ENCODE data around the gene ABCG4. TPM values are rescaled to one million over a fixed set of nuclear protein-coding genes. Genes with fewer than 3 reads are reported as not detected.
A peak's percentile ranks its signal among the peaks of the same experiment; 100 is the strongest.

The ABCG4 gene
- total and polyA plus RNA-seq, 8 donors = 0.06 to 0.37 (median 0.10) TPM; not detected in 5

DNA sequence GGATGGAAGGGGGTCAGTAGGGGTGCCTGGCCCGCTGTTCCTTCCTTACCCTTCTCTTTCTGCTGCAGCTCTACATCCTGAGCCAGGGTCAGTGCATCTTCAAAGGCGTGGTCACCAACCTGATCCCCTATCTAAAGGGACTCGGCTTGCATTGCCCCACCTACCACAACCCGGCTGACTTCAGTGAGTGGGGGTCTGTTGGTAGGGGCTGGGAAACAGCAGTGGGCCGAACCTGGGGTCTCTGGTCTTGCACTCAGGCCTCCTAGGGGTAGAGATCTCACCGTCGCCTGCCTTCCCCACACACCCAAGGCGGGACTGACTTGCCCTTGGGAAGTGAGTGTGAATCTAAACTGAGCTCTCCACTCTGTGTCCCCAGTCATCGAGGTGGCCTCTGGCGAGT is 7.6 kb downstream of the ABCG4 start:
- intact Hi-C loops (cut with DNase I; ENCODE audit: low total_unique reads) = no loop called here
- TF ChIP-seq POLR2A (IDR thresholded peaks at IDR 0.05) (no peak), POLR2AphosphoS5 (IDR thresholded peaks at IDR 0.05) (no peak), EP300 (IDR thresholded peaks at IDR 0.05) (no peak)
- TF ChIP-seq, protein P1, sequence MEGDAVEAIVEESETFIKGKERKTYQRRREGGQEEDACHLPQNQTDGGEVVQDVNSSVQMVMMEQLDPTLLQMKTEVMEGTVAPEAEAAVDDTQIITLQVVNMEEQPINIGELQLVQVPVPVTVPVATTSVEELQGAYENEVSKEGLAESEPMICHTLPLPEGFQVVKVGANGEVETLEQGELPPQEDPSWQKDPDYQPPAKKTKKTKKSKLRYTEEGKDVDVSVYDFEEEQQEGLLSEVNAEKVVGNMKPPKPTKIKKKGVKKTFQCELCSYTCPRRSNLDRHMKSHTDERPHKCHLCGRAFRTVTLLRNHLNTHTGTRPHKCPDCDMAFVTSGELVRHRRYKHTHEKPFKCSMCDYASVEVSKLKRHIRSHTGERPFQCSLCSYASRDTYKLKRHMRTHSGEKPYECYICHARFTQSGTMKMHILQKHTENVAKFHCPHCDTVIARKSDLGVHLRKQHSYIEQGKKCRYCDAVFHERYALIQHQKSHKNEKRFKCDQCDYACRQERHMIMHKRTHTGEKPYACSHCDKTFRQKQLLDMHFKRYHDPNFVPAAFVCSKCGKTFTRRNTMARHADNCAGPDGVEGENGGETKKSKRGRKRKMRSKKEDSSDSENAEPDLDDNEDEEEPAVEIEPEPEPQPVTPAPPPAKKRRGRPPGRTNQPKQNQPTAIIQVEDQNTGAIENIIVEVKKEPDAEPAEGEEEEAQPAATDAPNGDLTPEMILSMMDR (IDR thresholded peaks at IDR 0.05) = no peak
- Histone ChIP-seq H3K4me1 (no peaks in the 10 kb centered on the region), H3K4me3 (no peak overlapping the region), H3K9me3 (no peaks in the 10 kb centered on the region), H3K36me3 (no peaks in the 10 kb centered on the region), H3K27ac (no peak overlapping the region), H3K27me3 (peaks cover 0 to 4% (median 0%) of the 10 kb centered on the region in 3 donors)
- DNase-seq = no peak
- WGBS, 5 donors = 78 to 86% (median 85%) methylated on average over 4 to 10 of the region's 10 CpGs

DNA sequence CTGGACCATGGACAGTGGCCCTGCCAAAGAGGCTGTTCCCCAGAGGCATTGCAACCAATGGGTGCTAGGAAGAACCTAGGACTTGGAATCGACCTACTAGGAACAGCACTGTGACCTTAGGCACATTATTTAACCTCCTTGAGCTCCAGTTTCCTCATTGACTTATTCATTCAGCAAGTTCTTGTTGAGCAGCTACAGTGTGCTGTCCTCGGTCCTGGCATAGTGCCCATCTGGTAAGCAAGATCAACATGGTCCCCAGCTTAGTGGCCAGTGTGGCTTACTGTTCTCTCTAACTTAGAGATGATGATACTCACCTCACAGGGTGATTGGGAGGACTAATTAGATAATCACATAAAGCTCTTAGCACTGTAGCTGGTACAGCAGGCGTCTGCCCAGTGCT is 8.2 kb downstream of the ABCG4 start:
- Histone ChIP-seq H3K27me3 (peaks cover 0 to 4% (median 0%) of the 10 kb centered on the region in 3 donors), H3K27ac (no peak overlapping the region), H3K9me3 (no peaks in the 10 kb centered on the region), H3K36me3 (no peaks in the 10 kb centered on the region), H3K4me3 (no peak overlapping the region), H3K4me1 (no peaks in the 10 kb centered on the region)
- TF ChIP-seq EP300 (IDR thresholded peaks at IDR 0.05) = no peak
- TF ChIP-seq POLR2A (IDR thresholded peaks at IDR 0.05) = no peak
- no peak for TF ChIP-seq POLR2AphosphoS5 (IDR thresholded peaks at IDR 0.05)
- TF ChIP-seq, protein P1 (IDR thresholded peaks at IDR 0.05) = no peak
- DNase-seq = peak; percentile 49 to 56
- intact Hi-C loops (cut with DNase I; ENCODE audit: low total_unique reads) = no loop called here
- WGBS, 5 donors = 29 to 48% (median 38%) methylated on average over 3 of the region's 3 CpGs

DNA sequence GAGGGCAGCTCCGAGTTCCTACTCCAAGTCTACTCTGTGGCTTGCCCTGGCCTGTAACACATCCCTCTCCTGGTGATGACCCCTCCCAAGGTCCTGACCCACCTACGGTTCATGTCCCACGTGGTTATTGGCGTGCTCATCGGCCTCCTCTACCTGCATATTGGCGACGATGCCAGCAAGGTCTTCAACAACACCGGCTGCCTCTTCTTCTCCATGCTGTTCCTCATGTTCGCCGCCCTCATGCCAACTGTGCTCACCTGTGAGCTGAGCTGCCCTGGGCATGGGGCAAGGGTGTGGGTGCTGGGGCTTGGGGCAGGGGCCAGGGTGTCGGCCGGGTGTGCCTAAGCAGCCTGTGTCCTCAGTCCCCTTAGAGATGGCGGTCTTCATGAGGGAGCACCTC is 9.6 kb downstream of the ABCG4 start:
- DNase-seq = no peak
- TF ChIP-seq, protein P1 (IDR thresholded peaks at IDR 0.05) = no peak
- TF ChIP-seq EP300 (IDR thresholded peaks at IDR 0.05) (no peak), POLR2A (IDR thresholded peaks at IDR 0.05) (no peak), POLR2AphosphoS5 (IDR thresholded peaks at IDR 0.05) (no peak)
- no peaks in the 10 kb centered on the region for H3K36me3 ChIP-seq
- H3K27me3 ChIP-seq = peaks cover 0 to 3% (median 0%) of the 10 kb centered on the region in 3 donors
- no peak overlapping the region for H3K4me3 ChIP-seq
- H3K27ac ChIP-seq = no peak overlapping the region
- 91 to 92% (median 92%) methylated on average over 12 to 13 of the region's 13 CpGs for WGBS, 5 donors
- intact Hi-C loops (cut with DNase I; ENCODE audit: low total_unique reads) = no loop called here
- H3K9me3 ChIP-seq = no peaks in the 10 kb centered on the region
- no peaks in the 10 kb centered on the region for H3K4me1 ChIP-seq

DNA sequence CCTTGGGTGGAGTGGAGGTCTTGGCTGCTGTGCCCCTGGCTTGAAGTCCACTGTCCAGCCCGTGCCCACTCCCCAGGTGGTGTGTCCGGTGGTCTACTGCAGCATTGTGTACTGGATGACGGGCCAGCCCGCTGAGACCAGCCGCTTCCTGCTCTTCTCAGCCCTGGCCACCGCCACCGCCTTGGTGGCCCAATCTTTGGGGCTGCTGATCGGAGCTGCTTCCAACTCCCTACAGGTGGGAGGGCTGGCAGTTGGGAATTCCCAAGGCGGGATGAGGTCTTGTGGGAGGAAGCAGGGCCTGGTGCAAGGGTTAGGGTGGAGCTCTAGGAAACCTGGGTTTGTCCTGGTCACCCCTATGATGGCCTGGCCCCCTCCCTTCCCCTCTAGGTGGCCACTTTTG is 11.3 kb downstream of the ABCG4 start:
- DNase-seq = no peak
- intact Hi-C loops (cut with DNase I; ENCODE audit: low total_unique reads) = no loop called here
- Histone ChIP-seq H3K4me3 (no peak overlapping the region), H3K27ac (no peak overlapping the region), H3K27me3 (no peaks in the 10 kb centered on the region), H3K9me3 (no peaks in the 10 kb centered on the region), H3K4me1 (no peaks in the 10 kb centered on the region), H3K36me3 (no peaks in the 10 kb centered on the region)
- 88 to 96% (median 92%) methylated on average over 8 to 9 of the region's 9 CpGs for WGBS, 5 donors
- TF ChIP-seq POLR2AphosphoS5 (IDR thresholded peaks at IDR 0.05) (no peak), EP300 (IDR thresholded peaks at IDR 0.05) (no peak), POLR2A (IDR thresholded peaks at IDR 0.05) (no peak)
- TF ChIP-seq, protein P1 (IDR thresholded peaks at IDR 0.05) = no peak
